IPS DF 6.9 (cell line): ENCODE measurements around the gene ARID3B.

Experiments
- DNase-seq: peaks from one replicate; pipeline ENCODE4 v3.0.0-alpha.2; 2013; ENCODE audit warnings: low read depth, low spot score
- H3K27ac ChIP-seq: one replicate; pipeline ENCODE4 v1.5.1; 2013; ENCODE audit warnings: low read length, control low read depth
- H3K27me3 ChIP-seq: 2 replicates; pipeline ENCODE4 v1.6.1; 2013; ENCODE audit warnings: mild to moderate bottlenecking, low read length; ENCODE audit not compliant: control insufficient read depth, insufficient read depth
- H3K36me3 ChIP-seq: 2 replicates; pipeline ENCODE4 v1.6.1; 2013; ENCODE audit warnings: low read length; ENCODE audit not compliant: control insufficient read depth, insufficient read depth
- H3K4me1 ChIP-seq: 2 replicates; pipeline ENCODE4 v1.6.1; 2013; ENCODE audit warnings: low read length; ENCODE audit not compliant: control insufficient read depth, insufficient read depth
- H3K4me3 ChIP-seq: 2 replicates; pipeline ENCODE4 v1.5.1; 2013; ENCODE audit warnings: mild to moderate bottlenecking, low read length
- H3K9me3 ChIP-seq: 2 replicates; pipeline ENCODE4 v1.6.1; 2013; ENCODE audit warnings: low read length, inconsistent platforms; ENCODE audit not compliant: control insufficient read depth, insufficient read depth
- WGBS: extraction: QIAGEN DNeasy Blood & Tissue Kit; methylation state at CpG from one replicate; pipeline ENCODE4 v1.1.7; 2013; ENCODE audit warnings: mixed read lengths, missing lambda C conversion rate; ENCODE audit not compliant: insufficient read length, insufficient coverage; 5-methylcytosine and 5-hydroxymethylcytosine counted together

The ARID3B gene

GRCh38 chr15:74540761-74541493 is at the start of gene ARID3B:
TSS of gene ARID3B (plus strand) at chr15:74541220. CDS start at chr15:74543937, 2,717 bp downstream.
- no peaks in the 10 kb centered on the region for H3K9me3 ChIP-seq
- peak; percentile 93 for DNase-seq
- 0 out of 2 replicates have a peak, but pooled peaks cover 2% of the 10 kb centered on the region for H3K4me1 ChIP-seq
- H3K27me3 ChIP-seq = no peaks in the 10 kb centered on the region
- WGBS = no CpG with 5 or more reads among the region's 73 CpGs
- no peak within 1 kb of the TSS for H3K27ac ChIP-seq
- peak within 1 kb of the TSS; percentile 92 for H3K4me3 ChIP-seq
- H3K36me3 ChIP-seq = peaks cover 5% of the 10 kb centered on the region; the same call in 1 of the 2 replicates

GRCh38 chr15:74496648-74497047 is 44.4 kb upstream of the ARID3B start:
- H3K27ac ChIP-seq = no peak overlapping the region
- no peak overlapping the region for H3K4me3 ChIP-seq
- H3K36me3 ChIP-seq = no peaks in the 10 kb centered on the region
- WGBS = no CpG with 5 or more reads among the region's 3 CpGs
- no peaks in the 10 kb centered on the region for H3K27me3 ChIP-seq
- H3K4me1 ChIP-seq = no peaks in the 10 kb centered on the region
- no peak for DNase-seq
- H3K9me3 ChIP-seq = no peaks in the 10 kb centered on the region

- Histone ChIP-seq H3K9me3 (no peaks in the 10 kb centered on the region), H3K36me3 (no peaks in the 10 kb centered on the region), H3K27ac (no peak overlapping the region), H3K27me3 (no peaks in the 10 kb centered on the region), H3K4me3 (no peak overlapping the region), H3K4me1 (no peaks in the 10 kb centered on the region)
- no peak for DNase-seq
- no CpG with 5 or more reads among the region's 2 CpGs for WGBS
These were observed 43.4 kb upstream of the ARID3B start for GRCh38 chr15:74497584-74497983.

GRCh38 chr15:74499366-74499765 is 41.7 kb upstream of the ARID3B start:
- no peak overlapping the region for H3K4me3 ChIP-seq
- no peak overlapping the region for H3K27ac ChIP-seq
- no peak for DNase-seq
- H3K27me3 ChIP-seq = no peaks in the 10 kb centered on the region
- no CpG with 5 or more reads among the region's 2 CpGs for WGBS
- no peaks in the 10 kb centered on the region for H3K36me3 ChIP-seq
- no peaks in the 10 kb centered on the region for H3K4me1 ChIP-seq
- no peaks in the 10 kb centered on the region for H3K9me3 ChIP-seq

- Histone ChIP-seq H3K9me3 (no peaks in the 10 kb centered on the region), H3K4me3 (no peak overlapping the region), H3K27ac (no peak overlapping the region), H3K27me3 (no peaks in the 10 kb centered on the region), H3K4me1 (no peaks in the 10 kb centered on the region), H3K36me3 (no peaks in the 10 kb centered on the region)
- DNase-seq = no peak
- WGBS = no CpG with 5 or more reads among the region's 2 CpGs
These were observed 40.6 kb upstream of the ARID3B start for GRCh38 chr15:74500401-74500800.

GRCh38 chr15:74502301-74502700 is 38.7 kb upstream of the ARID3B start:
- H3K27me3 ChIP-seq = no peaks in the 10 kb centered on the region
- DNase-seq = no peak
- H3K27ac ChIP-seq = no peak overlapping the region
- H3K4me1 ChIP-seq = no peaks in the 10 kb centered on the region; the same call in 1 of the 2 replicates
- H3K9me3 ChIP-seq = no peaks in the 10 kb centered on the region
- no peak overlapping the region for H3K4me3 ChIP-seq
- WGBS = no CpG with 5 or more reads among the region's 3 CpGs
- H3K36me3 ChIP-seq = no peaks in the 10 kb centered on the region

GRCh38 chr15:74504418-74504817 is 36.6 kb upstream of the ARID3B start:
- Histone ChIP-seq H3K27me3 (no peaks in the 10 kb centered on the region), H3K4me1 (no peaks in the 10 kb centered on the region; the same call in 1 of the 2 replicates), H3K4me3 (no peak overlapping the region), H3K9me3 (no peaks in the 10 kb centered on the region), H3K36me3 (no peaks in the 10 kb centered on the region), H3K27ac (no peak overlapping the region)
- no peak for DNase-seq
- no CpG with 5 or more reads among the region's 3 CpGs for WGBS

- H3K4me1 ChIP-seq = no peaks in the 10 kb centered on the region; the same call in 1 of the 2 replicates
- H3K4me3 ChIP-seq = no peak overlapping the region
- no peak overlapping the region for H3K27ac ChIP-seq
- DNase-seq = no peak
- no peaks in the 10 kb centered on the region for H3K27me3 ChIP-seq
- H3K36me3 ChIP-seq = no peaks in the 10 kb centered on the region
- WGBS = no CpG with 5 or more reads among the region's 4 CpGs
- H3K9me3 ChIP-seq = no peaks in the 10 kb centered on the region
These were observed 36.2 kb upstream of the ARID3B start for GRCh38 chr15:74504836-74505235.

GRCh38 chr15:74505837-74506514 is 35.0 kb upstream of the ARID3B start:
- Histone ChIP-seq H3K27me3 (no peaks in the 10 kb centered on the region), H3K9me3 (no peaks in the 10 kb centered on the region), H3K4me1 (no peaks in the 10 kb centered on the region; the same call in 1 of the 2 replicates), H3K4me3 (no peak overlapping the region), H3K36me3 (no peaks in the 10 kb centered on the region), H3K27ac (no peak overlapping the region)
- no peak for DNase-seq
- 100% methylated on average over 2 of the region's 6 CpGs for WGBS

- no peak overlapping the region for H3K27ac ChIP-seq
- no peak for DNase-seq
- WGBS = no CpG with 5 or more reads among the region's 4 CpGs
- H3K9me3 ChIP-seq = no peaks in the 10 kb centered on the region
- no peaks in the 10 kb centered on the region; the same call in 1 of the 2 replicates for H3K4me1 ChIP-seq
- H3K36me3 ChIP-seq = no peaks in the 10 kb centered on the region
- no peaks in the 10 kb centered on the region for H3K27me3 ChIP-seq
- H3K4me3 ChIP-seq = no peak overlapping the region
These were observed 34.5 kb upstream of the ARID3B start for GRCh38 chr15:74506515-74506840.
